Upper lobe of left lung (tissue), 6 donors: ENCODE results near the gene GNG2. TPM values are rescaled to one million over a fixed set of nuclear protein-coding genes. Genes with fewer than 3 reads are reported as not detected.

ENCODE experiments used
- ATAC-seq, 2 donors: fragments of 200-7000 bp; cut with Tn5 transposase; one replicate each; pipeline ENCODE4 v1.9.1; 2022; ENCODE audit warnings: mild to moderate bottlenecking in 2 of 2, moderate library complexity in 2 of 2; ENCODE audit not compliant: low FRiP score in 2 of 2
- DNase-seq, 2 donors: peaks; one replicate each; pipeline ENCODE4 v3.0.0-alpha.2; 2019 to 2020
- H3K27ac ChIP-seq, 4 donors: fragments of 200-600 bp; sonication (generic); one replicate each; pipeline ENCODE4 v1.5.1; 2016 to 2019
- H3K27me3 ChIP-seq, 4 donors: fragments of 200-600 bp; sonication (generic); one replicate each; pipeline ENCODE4 v1.5.1; 2017 to 2019
- H3K36me3 ChIP-seq, 4 donors: fragments of 200-600 bp; sonication (generic); one replicate each; pipeline ENCODE4 v1.5.1; 2016 to 2019
- H3K4me1 ChIP-seq, 4 donors: fragments of 200-600 bp; sonication (generic); one replicate each; pipeline ENCODE4 v1.5.1; 2018 to 2019
- H3K4me3 ChIP-seq, 4 donors: fragments of 200-600 bp; sonication (generic); one replicate each; pipeline ENCODE4 v1.5.1; 2017 to 2019; ENCODE audit warnings: mild to moderate bottlenecking in 2 of 4, moderate library complexity in 1 of 4
- H3K9me3 ChIP-seq, 4 donors: fragments of 200-600 bp; sonication (generic); one replicate each; pipeline ENCODE4 v1.5.1; 2018 to 2019
- EP300 ChIP-seq, 4 donors: sonication (generic); formaldehyde crosslinking; IDR thresholded peaks; one replicate each; pipeline ENCODE4 v1.5.1; 2017; ENCODE audit warnings: antibody characterized with exemption in 4 of 4, control low read depth in 2 of 4
- POLR2A ChIP-seq, 4 donors: fragments of 450-650 bp; IDR thresholded peaks; one replicate each; pipeline ENCODE4 v1.5.1; 2016 to 2017; ENCODE audit warnings: antibody characterized with exemption in 4 of 4, mild to moderate bottlenecking in 2 of 4
- POLR2AphosphoS5 ChIP-seq, 2 donors: sonication (generic); formaldehyde crosslinking; IDR thresholded peaks; one replicate each; pipeline ENCODE4 v1.5.1; 2017; ENCODE audit warnings: antibody characterized with exemption in 2 of 2
- WGBS, 2 donors: methylation state at CpG; one replicate each; pipeline ENCODE4 v1.1.5; 2017 to 2018; 5-methylcytosine and 5-hydroxymethylcytosine counted together
- total RNA-seq, 6 donors: library from RNA; depleted of rRNA in 4 of 6; stranded (reverse); fragments of >200 nt in 4 of 6; gene quantifications; one replicate each; pipeline versions ENCODE4 v1.1.0 to v1.2.1, GENCODE V29; 2016 to 2021
- TF ChIP-seq, protein P1 (sequence below), 6 experiments: fragments of 450-650 bp in 4 of 6; fragments of 200-600 bp in 2 of 6; sonication (generic) in 2 of 6; IDR thresholded peaks; one replicate each; pipeline ENCODE4 v1.5.1; 2016 to 2019; ENCODE audit warnings: antibody characterized with exemption in 6 of 6
- donor health status: DM: no; HTN: no; CAD: no; lungs with moderate emphysema.
- donor health status: DM: no; HTN: yes; CAD: no; lungs with severe emphysema.

The GNG2 gene
- total RNA-seq, 6 donors from 2014 or later, result 4.2 to 29.0 (median 10.1) TPM

DNA sequence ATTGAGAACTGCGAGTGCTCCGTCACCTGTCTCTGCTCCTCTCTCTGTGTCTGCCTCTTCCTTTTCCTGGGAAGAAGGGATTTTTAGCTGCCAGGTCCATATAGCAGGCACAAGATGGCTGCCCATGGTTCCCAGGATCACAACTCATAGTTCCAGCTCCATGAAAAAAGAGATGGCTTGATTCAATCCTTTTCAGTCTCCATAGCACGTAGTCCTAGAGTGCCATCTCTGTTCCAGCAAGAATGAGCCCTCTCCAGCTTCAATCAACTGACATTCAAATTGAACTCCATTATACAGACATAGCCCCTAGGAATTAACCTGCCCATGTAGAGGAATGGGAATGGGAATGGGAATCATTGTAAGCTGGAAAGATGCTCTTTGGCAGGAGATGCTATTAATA, 94.2 kb downstream of the GNG2 start:
- ATAC-seq (no peak), DNase-seq (no peak)
- WGBS, 2 donors, result 94% methylated on average over 3 of the region's 3 CpGs
- no peak overlapping the region for H3K27ac ChIP-seq
- H3K4me1 ChIP-seq, result no peaks in the 10 kb centered on the region
- H3K4me3 ChIP-seq, result no peak overlapping the region
- TF ChIP-seq, protein P1, sequence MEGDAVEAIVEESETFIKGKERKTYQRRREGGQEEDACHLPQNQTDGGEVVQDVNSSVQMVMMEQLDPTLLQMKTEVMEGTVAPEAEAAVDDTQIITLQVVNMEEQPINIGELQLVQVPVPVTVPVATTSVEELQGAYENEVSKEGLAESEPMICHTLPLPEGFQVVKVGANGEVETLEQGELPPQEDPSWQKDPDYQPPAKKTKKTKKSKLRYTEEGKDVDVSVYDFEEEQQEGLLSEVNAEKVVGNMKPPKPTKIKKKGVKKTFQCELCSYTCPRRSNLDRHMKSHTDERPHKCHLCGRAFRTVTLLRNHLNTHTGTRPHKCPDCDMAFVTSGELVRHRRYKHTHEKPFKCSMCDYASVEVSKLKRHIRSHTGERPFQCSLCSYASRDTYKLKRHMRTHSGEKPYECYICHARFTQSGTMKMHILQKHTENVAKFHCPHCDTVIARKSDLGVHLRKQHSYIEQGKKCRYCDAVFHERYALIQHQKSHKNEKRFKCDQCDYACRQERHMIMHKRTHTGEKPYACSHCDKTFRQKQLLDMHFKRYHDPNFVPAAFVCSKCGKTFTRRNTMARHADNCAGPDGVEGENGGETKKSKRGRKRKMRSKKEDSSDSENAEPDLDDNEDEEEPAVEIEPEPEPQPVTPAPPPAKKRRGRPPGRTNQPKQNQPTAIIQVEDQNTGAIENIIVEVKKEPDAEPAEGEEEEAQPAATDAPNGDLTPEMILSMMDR (IDR thresholded peaks at IDR 0.05), result no peak
- no peaks in the 10 kb centered on the region for H3K9me3 ChIP-seq
- no peaks in the 10 kb centered on the region for H3K36me3 ChIP-seq
- no peaks in the 10 kb centered on the region for H3K27me3 ChIP-seq

DNA sequence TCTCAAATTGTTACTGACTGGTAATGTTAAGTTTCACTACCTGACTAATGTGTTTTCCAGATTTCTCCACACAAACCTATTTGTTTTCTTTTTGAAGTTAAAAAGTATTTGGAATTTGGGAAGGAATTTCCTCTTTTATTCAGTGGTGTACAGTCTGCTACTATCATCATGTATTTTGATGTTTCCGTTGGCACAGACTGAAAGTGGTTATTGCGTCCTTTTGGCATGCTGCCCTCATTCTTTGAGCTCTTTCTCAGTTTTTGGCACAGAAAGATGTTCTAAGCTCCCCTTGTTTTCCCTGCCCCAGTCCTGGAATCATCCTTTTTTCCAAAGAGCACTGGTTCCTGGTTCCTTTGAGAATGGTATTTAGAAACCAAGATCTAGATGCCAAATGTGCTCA, 97.5 kb downstream of the GNG2 start:
- Histone ChIP-seq H3K27me3 (no peaks in the 10 kb centered on the region), H3K27ac (no peak overlapping the region), H3K9me3 (no peaks in the 10 kb centered on the region), H3K36me3 (no peaks in the 10 kb centered on the region), H3K4me1 (peaks cover 0 to 6% (median 3%) of the 10 kb centered on the region in 4 donors), H3K4me3 (no peak overlapping the region)
- TF ChIP-seq EP300 (IDR thresholded peaks at IDR 0.05) (no peak), POLR2AphosphoS5 (IDR thresholded peaks at IDR 0.05) (no peak)
- TF ChIP-seq, protein P1 (IDR thresholded peaks at IDR 0.05), result no peak
- DNase-seq, result no peak
- ATAC-seq, result no peak
- WGBS, 2 donors, result 74 to 80% methylated on average over 2 of the region's 2 CpGs

DNA sequence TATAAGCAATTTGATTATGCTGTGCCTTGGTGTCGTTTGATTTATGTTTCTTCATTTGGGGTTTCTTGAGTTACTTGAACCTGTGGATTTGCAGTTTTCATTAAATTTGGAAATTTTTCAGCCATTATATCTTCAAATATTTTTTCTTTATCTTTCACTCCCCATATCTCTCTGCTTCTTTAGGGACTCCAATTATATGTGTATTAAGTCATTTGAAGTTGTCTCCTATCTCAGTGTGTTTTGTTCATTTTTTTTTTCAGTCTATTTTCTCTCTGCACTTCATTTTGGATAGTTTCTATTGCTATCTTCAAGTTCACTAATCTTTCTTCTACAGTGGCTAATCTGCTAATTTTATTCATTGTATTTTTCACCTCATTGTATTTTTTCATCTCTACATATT, 99.5 kb downstream of the GNG2 start:
- Histone ChIP-seq H3K4me3 (no peak overlapping the region), H3K27ac (no peak overlapping the region), H3K4me1 (peaks cover 0 to 9% (median 4%) of the 10 kb centered on the region in 4 donors), H3K9me3 (no peaks in the 10 kb centered on the region), H3K36me3 (no peaks in the 10 kb centered on the region), H3K27me3 (no peaks in the 10 kb centered on the region)
- WGBS, 2 donors, result 93 to 100% methylated on average over 1 of the region's 1 CpG
- no peak for ATAC-seq
- DNase-seq, result no peak
- TF ChIP-seq POLR2AphosphoS5 (IDR thresholded peaks at IDR 0.05) (no peak), EP300 (IDR thresholded peaks at IDR 0.05) (no peak), POLR2A (IDR thresholded peaks at IDR 0.05) (no peak)
- TF ChIP-seq, protein P1 (IDR thresholded peaks at IDR 0.05), result no peak

DNA sequence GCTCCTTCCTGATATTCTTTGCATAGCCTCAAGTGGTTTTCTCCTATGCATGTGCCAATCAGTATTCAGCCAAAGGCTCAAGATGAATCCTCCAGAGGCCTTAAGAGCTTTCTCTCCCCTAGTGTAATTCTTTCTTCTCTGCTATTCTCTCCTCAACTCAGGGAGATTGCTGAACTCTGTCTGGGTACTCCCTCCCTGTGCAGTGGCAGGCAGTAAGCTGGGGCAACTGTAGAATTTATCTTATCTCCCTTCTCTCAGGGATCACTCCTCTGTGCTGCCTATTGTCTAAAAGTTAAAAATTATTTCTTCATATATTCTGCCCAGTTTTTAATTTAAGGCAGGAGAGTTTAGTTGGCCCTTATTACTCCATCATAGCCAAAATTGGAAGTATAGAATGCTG, 100.5 kb downstream of the GNG2 start:
- DNase-seq (no peak), ATAC-seq (no peak)
- no peaks in the 10 kb centered on the region for H3K36me3 ChIP-seq
- no peak for TF ChIP-seq POLR2A (IDR thresholded peaks at IDR 0.05)
- no peak for TF ChIP-seq EP300 (IDR thresholded peaks at IDR 0.05)
- TF ChIP-seq POLR2AphosphoS5 (IDR thresholded peaks at IDR 0.05), result no peak
- TF ChIP-seq, protein P1 (IDR thresholded peaks at IDR 0.05), result no peak
- peaks cover 0 to 9% (median 4%) of the 10 kb centered on the region in 4 donors for H3K4me1 ChIP-seq
- H3K4me3 ChIP-seq, result no peak overlapping the region
- no peaks in the 10 kb centered on the region for H3K27me3 ChIP-seq
- H3K9me3 ChIP-seq, result no peaks in the 10 kb centered on the region
- H3K27ac ChIP-seq, result no peak overlapping the region

DNA sequence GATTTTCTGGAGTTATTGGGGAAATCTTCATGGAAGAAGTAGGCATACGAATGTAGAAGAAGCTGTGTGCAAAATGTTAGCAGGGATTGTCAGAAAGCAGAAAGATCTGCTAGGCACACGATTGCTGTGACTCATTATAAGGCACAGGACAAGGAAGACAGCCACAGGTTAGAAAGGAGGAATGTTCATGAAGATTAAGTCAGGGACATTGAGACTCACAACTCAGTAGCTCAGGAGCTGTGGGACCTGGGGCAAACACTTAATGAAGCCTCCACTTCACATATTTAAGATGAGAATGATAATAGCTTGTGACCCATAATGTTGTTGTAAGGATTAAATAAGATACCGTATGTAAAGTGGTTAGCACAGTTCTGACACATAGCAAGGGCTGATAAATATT, 102.3 kb downstream of the GNG2 start:
- no peaks in the 10 kb centered on the region for H3K9me3 ChIP-seq
- H3K27ac ChIP-seq, result no peak overlapping the region
- peaks cover 0 to 9% (median 4%) of the 10 kb centered on the region in 4 donors for H3K4me1 ChIP-seq
- ATAC-seq (no peak), DNase-seq (no peak)
- WGBS, 2 donors, result 49 to 52% methylated on average over 2 to 3 of the region's 3 CpGs
- no peak for TF ChIP-seq EP300 (IDR thresholded peaks at IDR 0.05)
- no peak for TF ChIP-seq POLR2AphosphoS5 (IDR thresholded peaks at IDR 0.05)
- TF ChIP-seq, protein P1 (IDR thresholded peaks at IDR 0.05), result no peak
- H3K4me3 ChIP-seq, result no peak overlapping the region
- H3K27me3 ChIP-seq, result no peaks in the 10 kb centered on the region
- no peaks in the 10 kb centered on the region for H3K36me3 ChIP-seq
